Retinal pigment epithelial cell (primary cell): Measurements from ENCODE around the gene GJA1.
"Not testable (repeated sequence)": the region's sequence is repeated elsewhere in the genome, so short reads cannot be mapped to it uniquely, and the experiment has no call there.

Experiments used
- DNase-seq: peaks from one replicate; pipeline ENCODE4 v3.0.0-alpha.2; 2010; ENCODE audit warnings: low read depth
- H3K4me3 ChIP-seq: 2 replicates; pipeline ENCODE4 v1.5.1; 2011; ENCODE audit warnings: mild to moderate bottlenecking, low read length, control low read depth, moderate library complexity
- CTCF ChIP-seq: conservative IDR thresholded peaks from 2 replicates; pipeline ENCODE4 v1.5.1; 2011; ENCODE audit warnings: low read depth, low read length, control low read depth, inconsistent platforms

The GJA1 gene

GRCh38 chr6:121430514-121431460 is 4.7 kb upstream of the GJA1 start:
- no peak for DNase-seq
- peak; percentile 66 for TF ChIP-seq CTCF
- no peak overlapping the region for H3K4me3 ChIP-seq

GRCh38 chr6:121431776-121432175 is 3.7 kb upstream of the GJA1 start:
- H3K4me3 ChIP-seq, DNase-seq: not testable (repeated sequence)

GRCh38 chr6:121434037-121434770 is 1.2 kb upstream of the GJA1 start:
- TF ChIP-seq CTCF: no peak
- DNase-seq: no peak
- no peak overlapping the region for H3K4me3 ChIP-seq

- DNase-seq: no peak
- peak overlapping the region; percentile 95 for H3K4me3 ChIP-seq
- TF ChIP-seq CTCF: no peak
These were observed 920 bp downstream of the GJA1 start for GRCh38 chr6:121436274-121436857.

GRCh38 chr6:121436960-121437850 is 1.8 kb downstream of the GJA1 start:
- H3K4me3 ChIP-seq: peak overlapping the region; percentile 95
- no peak for DNase-seq
- no peak for TF ChIP-seq CTCF

- H3K4me3 ChIP-seq: peak overlapping the region; percentile 95
- no peak for DNase-seq
- no peak for TF ChIP-seq CTCF
These were observed 2.6 kb downstream of the GJA1 start for GRCh38 chr6:121437851-121438651.
